RPMI8226 (cell line): ENCODE measurements around the gene AK3.

Experiments
- DNase-seq: peaks from one replicate; pipeline ENCODE4 v3.0.0-alpha.2; 2015

AK3 gene

GRCh38 chr9:4701526-4701925 lies 39.5 kb downstream of the AK3 start:
- DNase-seq = no peak

- no peak for DNase-seq
Observed at GRCh38 chr9:4700932-4701331, 40.1 kb downstream of the AK3 start.

GRCh38 chr9:4700091-4700490 lies 40.9 kb downstream of the AK3 start:
- no peak for DNase-seq

- no peak for DNase-seq
Observed at GRCh38 chr9:4691795-4692194, 49.2 kb downstream of the AK3 start.

GRCh38 chr9:4690144-4690543 lies 50.9 kb downstream of the AK3 start:
- no peak for DNase-seq

- no peak for DNase-seq
Observed at GRCh38 chr9:4689687-4690104, 51.3 kb downstream of the AK3 start.

GRCh38 chr9:4689021-4689420 lies 52.0 kb downstream of the AK3 start:
- no peak for DNase-seq

- no peak for DNase-seq
Observed at GRCh38 chr9:4686584-4686983, 54.4 kb downstream of the AK3 start.

- DNase-seq = no peak
Observed at GRCh38 chr9:4686112-4686511, 54.9 kb downstream of the AK3 start.

GRCh38 chr9:4684820-4685219 lies 56.2 kb downstream of the AK3 start:
- no peak for DNase-seq

GRCh38 chr9:4680750-4681149 lies 60.3 kb downstream of the AK3 start:
- no peak for DNase-seq

- peak; percentile 31 for DNase-seq
Observed at GRCh38 chr9:4680173-4680525, 60.9 kb downstream of the AK3 start.

- peak; percentile 96 for DNase-seq
Observed at GRCh38 chr9:4679268-4680172, 61.5 kb downstream of the AK3 start, which contains the start of gene CDC37L1. Gene CDC37L1, plus strand, starts transcription at chr9:4679569. Its CDS starts 199 bp downstream, at chr9:4679768.

GRCh38 chr9:4678679-4679267 lies 62.2 kb downstream of the AK3 start:
- no peak for DNase-seq

- DNase-seq = no peak
Observed at GRCh38 chr9:4677392-4677791, 63.6 kb downstream of the AK3 start.

GRCh38 chr9:4674783-4675182 lies 66.2 kb downstream of the AK3 start:
- no peak for DNase-seq

- no peak for DNase-seq
Observed at GRCh38 chr9:4671737-4672136, 69.3 kb downstream of the AK3 start.

GRCh38 chr9:4670591-4670990 lies 70.4 kb downstream of the AK3 start:
- no peak for DNase-seq

GRCh38 chr9:4669890-4670289 lies 71.1 kb downstream of the AK3 start:
- DNase-seq = no peak

- no peak for DNase-seq
Observed at GRCh38 chr9:4668604-4669003, 72.4 kb downstream of the AK3 start.

GRCh38 chr9:4667681-4668080 lies 73.3 kb downstream of the AK3 start:
- DNase-seq = no peak

GRCh38 chr9:4666042-4666699 lies 74.8 kb downstream of the AK3 start, which contains the start of gene SPATA6L:
Gene SPATA6L, minus strand, starts transcription at chr9:4666480. Its CDS starts 230 bp downstream, at chr9:4666250.
- peak; percentile 57 for DNase-seq

- no peak for DNase-seq
Observed at GRCh38 chr9:4665357-4665756, 75.6 kb downstream of the AK3 start.

- DNase-seq = no peak
Observed at GRCh38 chr9:4663956-4664355, 77.0 kb downstream of the AK3 start.
